Cardiac atrium fibroblast (primary cell): ENCODE results near the gene SUSD4. TPM values are rescaled to one million over a fixed set of nuclear protein-coding genes. Genes with fewer than 3 reads are reported as not detected.

Source experiments
- total RNA-seq: library from RNA; depleted of rRNA; stranded (reverse); fragments of >200 nt; gene quantifications from 2 replicates; pipeline ENCODE4 v1.2.3, GENCODE V29; 2015

The SUSD4 gene
- total RNA-seq, result not detected in 2 replicates

GRCh38 chr1:223363856-223364684, at the start of gene SUSD4:
SUSD4 (minus strand) TSS chr1:223364176; CDS start chr1:223363425, 751 bp downstream.

DNA sequence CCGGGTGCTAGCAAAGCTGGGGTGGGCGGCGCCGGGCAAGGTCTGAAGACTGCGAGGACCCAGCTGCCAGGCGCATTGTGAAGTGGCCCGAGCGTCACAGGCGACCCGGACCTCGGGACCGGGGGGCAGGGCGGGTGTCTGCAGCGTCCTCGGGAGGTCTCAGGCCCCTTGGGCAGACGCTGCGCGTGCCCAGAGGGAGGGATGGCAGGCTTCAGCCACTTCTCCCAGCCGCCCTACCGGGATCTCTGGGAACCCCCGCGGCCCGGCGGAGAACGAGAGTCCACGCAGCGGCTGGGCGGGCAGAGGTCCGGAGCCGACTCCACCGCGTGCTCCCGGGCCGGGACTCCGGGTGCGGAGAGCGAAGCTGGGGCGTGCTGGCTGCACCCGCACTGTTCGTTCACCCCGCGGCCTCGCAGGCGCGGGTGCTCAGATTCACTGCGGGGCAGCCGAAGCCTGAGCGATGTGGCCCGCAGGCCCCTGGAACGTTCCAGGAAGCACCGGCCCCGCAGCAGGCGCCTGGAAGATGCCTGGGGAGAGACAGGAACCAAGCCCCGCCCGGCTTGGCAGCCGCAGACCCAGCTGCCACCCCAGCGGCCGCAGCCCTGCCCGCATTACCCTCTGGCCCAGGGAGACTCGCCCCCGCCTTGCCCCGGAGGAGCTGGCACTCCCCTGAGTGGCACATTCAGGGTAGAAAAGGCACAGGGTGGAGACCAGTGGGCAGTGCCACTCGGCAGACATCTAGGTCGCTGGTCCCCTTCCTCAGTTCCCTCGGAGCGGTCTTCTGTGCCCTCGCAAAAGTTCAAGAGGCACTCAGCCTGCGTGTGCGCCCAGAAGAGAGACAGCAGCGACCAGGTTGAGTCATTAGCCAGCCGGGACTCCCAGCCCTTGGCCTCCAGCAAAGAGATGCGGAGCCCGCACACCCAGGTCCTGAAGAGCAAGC, 29.6 kb upstream of the SUSD4 start, which contains the start of gene CCDC185:
TSS of gene CCDC185 (plus strand) at position 141 of the 940 bp plus-strand sequence. CDS start at position 202, 61 bp downstream.

Other genes with a start within 250 kb of the SUSD4 start
- gene TLR5, start 220.9 kb downstream of the SUSD4 start, total RNA-seq, result under 0.01 and 0.16 TPM in 2 replicates
- not detected in 2 replicates for gene CCDC185, start 29.2 kb upstream of the SUSD4 start, total RNA-seq